Activated CD4-positive, alpha-beta memory T cell treated with anti-CD3 and anti-CD28 coated beads, Interleukin-2, amount 10 ng/mL, durations not matched to agents 7 days and 5 days (primary cell): Measurements from ENCODE around the gene ZFPM1. TPM values are rescaled to one million over a fixed set of nuclear protein-coding genes. Genes with fewer than 3 reads are reported as not detected.

Source experiments
- CTCF ChIA-PET: fragments of 350-600 bp; sonication (Branson Sonifier 250); formaldehyde crosslinking; loops from one replicate; lab custom pipeline; 2021; ENCODE audit warnings: antibody characterized with exemption, inconsistent platforms; lab: Charles Lee
- POLR2A ChIA-PET: fragments of 350-600 bp; sonication (Branson Sonifier 250); formaldehyde crosslinking; loops from one replicate; lab custom pipeline; 2021; ENCODE audit warnings: antibody characterized with exemption; lab: Charles Lee
- DNase-seq: peaks from one replicate; pipeline ENCODE4 v3.0.0-alpha.2; 2020
- H3K27ac Mint-ChIP-seq: one replicate; pipeline ENCODE4 v1.8.0; 2021; ENCODE audit warnings: mild to moderate bottlenecking, mixed read lengths
- H3K27me3 Mint-ChIP-seq: one replicate; pipeline ENCODE4 v1.8.0; 2021; ENCODE audit warnings: mixed read lengths
- H3K36me3 Mint-ChIP-seq: one replicate; pipeline ENCODE4 v1.8.0; 2021; ENCODE audit warnings: low read depth, mixed read lengths
- H3K4me1 Mint-ChIP-seq: one replicate; pipeline ENCODE4 v1.8.0; 2021; ENCODE audit warnings: mixed read lengths
- H3K4me3 Mint-ChIP-seq: one replicate; pipeline ENCODE4 v1.8.0; 2021; ENCODE audit warnings: mild to moderate bottlenecking, mixed read lengths
- H3K9me3 Mint-ChIP-seq: one replicate; pipeline ENCODE4 v1.8.0; 2021; ENCODE audit warnings: mixed read lengths
- total RNA-seq, 2 experiments: library from RNA; stranded (reverse); gene quantifications; one replicate each; pipeline ENCODE4 v1.2.3, GENCODE V29; 2021

Gene ZFPM1
- total RNA-seq, 2 experiments from 2014 or later = 15.4 to 15.7 TPM

DNA sequence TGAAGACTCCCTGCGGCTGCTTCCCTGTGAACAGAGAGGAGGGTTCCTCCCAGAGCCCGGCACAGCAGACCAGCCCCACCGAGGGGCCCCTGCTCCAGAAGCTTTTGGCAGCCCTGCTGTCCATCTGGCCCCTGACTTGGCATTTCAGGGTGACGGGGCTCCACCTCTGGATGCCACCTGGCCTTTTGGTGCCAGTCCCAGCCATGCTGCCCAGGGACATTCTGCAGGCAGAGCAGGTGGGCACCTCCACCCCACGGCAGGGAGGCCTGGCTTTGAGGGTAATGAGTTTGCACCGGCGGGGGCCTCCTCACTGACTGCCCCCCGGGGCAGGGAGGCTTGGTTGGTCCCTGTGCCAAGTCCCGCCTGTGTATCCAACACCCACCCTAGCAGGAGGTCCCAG, 20.3 kb upstream of the ZFPM1 start:
- peaks cover 8% of the 10 kb centered on the region for H3K27me3 Mint-ChIP-seq
- H3K36me3 Mint-ChIP-seq = no peaks in the 10 kb centered on the region
- ChIA-PET CTCF (no interaction called here), POLR2A (interaction anchor here (1.7 kb wide), 1 partner anchor 19 kb away, joined by 3 read pairs; no protein-coding TSS in a partner anchor)
- no peak overlapping the region for H3K4me3 Mint-ChIP-seq
- no peak overlapping the region for H3K27ac Mint-ChIP-seq
- no peaks in the 10 kb centered on the region for H3K9me3 Mint-ChIP-seq
- DNase-seq = no peak
- H3K4me1 Mint-ChIP-seq = peaks cover 7% of the 10 kb centered on the region

DNA sequence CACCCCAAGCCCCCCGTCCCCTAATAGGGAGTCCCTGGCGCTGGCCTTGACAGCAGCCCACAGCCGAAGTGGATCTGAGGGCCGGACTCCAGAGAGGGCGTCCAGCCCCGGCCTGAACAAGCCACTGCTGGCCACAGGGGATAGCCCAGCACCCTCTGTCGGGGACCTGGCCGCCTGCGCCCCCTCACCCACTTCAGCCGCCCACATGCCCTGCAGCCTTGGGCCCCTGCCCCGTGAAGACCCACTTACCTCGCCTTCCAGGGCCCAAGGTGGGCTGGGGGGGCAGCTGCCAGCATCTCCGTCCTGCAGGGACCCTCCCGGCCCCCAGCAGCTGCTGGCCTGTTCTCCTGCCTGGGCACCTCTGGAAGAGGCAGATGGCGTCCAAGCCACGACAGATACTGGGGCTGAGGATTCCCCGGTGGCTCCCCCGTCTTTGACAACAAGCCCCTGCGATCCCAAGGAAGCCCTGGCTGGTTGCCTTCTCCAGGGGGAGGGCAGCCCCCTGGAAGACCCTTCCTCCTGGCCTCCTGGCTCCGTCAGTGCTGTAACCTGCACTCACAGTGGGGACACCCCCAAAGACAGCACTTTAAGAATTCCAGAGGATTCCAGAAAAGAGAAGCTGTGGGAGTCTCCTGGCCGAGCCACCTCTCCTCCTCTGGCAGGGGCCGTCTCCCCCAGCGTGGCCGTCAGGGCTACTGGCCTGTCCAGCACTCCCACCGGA, 19.3 kb upstream of the ZFPM1 start:
- peaks cover 8% of the 10 kb centered on the region for H3K27me3 Mint-ChIP-seq
- POLR2A ChIA-PET = interaction anchor here (1.7 kb wide), 1 partner anchor 18 kb away, joined by 3 read pairs; no protein-coding TSS in a partner anchor
- no peak overlapping the region for H3K4me3 Mint-ChIP-seq
- no peak overlapping the region for H3K27ac Mint-ChIP-seq
- CTCF ChIA-PET = no interaction called here
- no peaks in the 10 kb centered on the region for H3K9me3 Mint-ChIP-seq
- DNase-seq = no peak
- H3K4me1 Mint-ChIP-seq = peaks cover 7% of the 10 kb centered on the region
- no peaks in the 10 kb centered on the region for H3K36me3 Mint-ChIP-seq

DNA sequence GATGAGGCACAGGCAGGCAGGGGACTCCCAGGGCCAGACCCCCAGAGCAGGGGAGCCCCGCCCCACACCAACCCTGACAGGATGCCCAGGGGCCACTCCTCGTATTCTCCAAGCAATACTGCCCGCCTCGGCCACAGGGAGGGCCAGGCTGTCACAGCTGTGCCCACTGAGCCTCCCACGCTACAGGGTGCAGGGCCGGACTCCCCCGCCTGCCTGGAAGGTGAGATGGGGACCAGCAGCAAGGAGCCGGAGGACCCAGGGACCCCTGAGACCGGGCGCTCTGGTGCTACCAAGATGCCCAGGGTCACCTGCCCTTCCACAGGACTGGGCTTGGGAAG, 18.8 kb upstream of the ZFPM1 start:
- no peaks in the 10 kb centered on the region for H3K36me3 Mint-ChIP-seq
- ChIA-PET POLR2A (interaction anchor here (1.7 kb wide), 1 partner anchor 18 kb away, joined by 3 read pairs; no protein-coding TSS in a partner anchor), CTCF (no interaction called here)
- DNase-seq = no peak
- peaks cover 8% of the 10 kb centered on the region for H3K27me3 Mint-ChIP-seq
- H3K4me3 Mint-ChIP-seq = no peak overlapping the region
- H3K9me3 Mint-ChIP-seq = no peaks in the 10 kb centered on the region
- H3K27ac Mint-ChIP-seq = no peak overlapping the region
- H3K4me1 Mint-ChIP-seq = peaks cover 7% of the 10 kb centered on the region

DNA sequence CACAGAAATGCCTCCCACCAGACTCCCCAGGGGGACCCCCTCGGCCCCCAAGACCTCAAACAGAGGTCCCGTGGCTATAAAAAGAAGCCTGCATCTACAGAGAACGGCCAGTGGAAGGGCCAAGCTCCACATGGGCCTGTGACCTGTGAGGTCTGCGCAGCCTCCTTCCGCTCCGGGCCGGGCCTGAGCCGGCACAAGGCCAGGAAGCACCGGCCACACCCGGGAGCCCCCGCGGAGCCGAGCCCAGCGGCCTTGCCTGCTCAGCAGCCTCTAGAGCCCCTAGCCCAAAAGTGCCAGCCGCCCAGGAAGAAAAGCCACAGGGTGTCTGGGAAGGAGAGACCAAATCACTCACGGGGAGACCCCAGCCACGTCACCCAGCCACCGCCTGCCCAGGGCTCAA, 18.3 kb upstream of the ZFPM1 start:
- no peaks in the 10 kb centered on the region for H3K36me3 Mint-ChIP-seq
- ChIA-PET CTCF (no interaction called here), POLR2A (interaction anchor here (1.7 kb wide), 1 partner anchor 17 kb away, joined by 3 read pairs; no protein-coding TSS in a partner anchor)
- H3K27me3 Mint-ChIP-seq = peaks cover 7% of the 10 kb centered on the region
- DNase-seq = no peak
- H3K4me1 Mint-ChIP-seq = peaks cover 6% of the 10 kb centered on the region
- no peak overlapping the region for H3K4me3 Mint-ChIP-seq
- no peaks in the 10 kb centered on the region for H3K9me3 Mint-ChIP-seq
- no peak overlapping the region for H3K27ac Mint-ChIP-seq

DNA sequence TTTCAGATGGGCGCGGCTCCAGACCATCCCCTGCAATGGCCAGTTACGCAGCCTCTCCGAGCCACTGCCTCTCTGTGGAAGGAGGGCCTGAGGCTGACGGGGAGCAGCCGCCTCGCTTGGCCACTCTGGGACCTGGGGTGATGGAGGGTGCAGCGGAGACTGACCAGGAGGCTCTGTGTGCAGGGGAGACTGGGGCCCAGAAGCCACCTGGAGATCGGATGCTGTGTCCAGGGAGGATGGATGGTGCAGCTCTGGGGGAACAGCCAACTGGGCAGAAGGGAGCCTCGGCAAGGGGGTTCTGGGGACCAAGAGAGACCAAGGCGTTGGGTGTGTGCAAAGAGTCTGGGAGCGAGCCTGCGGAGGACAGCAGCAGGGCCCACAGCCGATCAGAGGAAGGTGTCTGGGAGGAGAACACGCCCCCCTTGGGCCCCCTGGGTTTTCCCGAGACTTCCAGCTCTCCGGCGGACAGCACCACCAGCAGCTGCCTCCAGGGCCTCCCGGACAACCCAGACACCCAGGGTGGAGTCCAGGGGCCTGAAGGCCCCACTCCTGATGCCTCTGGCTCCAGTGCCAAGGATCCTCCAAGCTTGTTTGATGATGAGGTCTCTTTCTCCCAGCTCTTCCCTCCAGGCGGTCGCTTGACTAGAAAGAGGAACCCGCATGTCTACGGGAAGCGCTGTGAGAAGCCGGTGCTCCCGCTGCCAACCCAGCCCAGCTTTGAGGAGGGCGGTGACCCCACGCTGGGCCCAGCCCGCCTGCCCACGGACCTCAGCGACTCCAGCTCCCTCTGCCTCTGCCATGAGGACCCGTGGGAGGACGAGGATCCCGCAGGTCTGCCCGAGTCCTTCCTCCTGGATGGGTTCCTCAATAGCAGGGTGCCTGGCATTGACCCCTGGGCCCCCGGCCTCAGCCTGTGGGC, 17.4 kb upstream of the ZFPM1 start:
- no peaks in the 10 kb centered on the region for H3K9me3 Mint-ChIP-seq
- H3K4me3 Mint-ChIP-seq = no peak overlapping the region
- H3K4me1 Mint-ChIP-seq = peaks cover 4% of the 10 kb centered on the region
- H3K27me3 Mint-ChIP-seq = peaks cover 5% of the 10 kb centered on the region
- no peak overlapping the region for H3K27ac Mint-ChIP-seq
- ChIA-PET POLR2A (no interaction called here), CTCF (interaction anchor here (1.1 to 1.6 kb wide), 2 partner anchors 11 to 479 kb away, joined by 3 to 8 read pairs; no protein-coding TSS in a partner anchor)
- no peaks in the 10 kb centered on the region for H3K36me3 Mint-ChIP-seq
- no peak for DNase-seq

DNA sequence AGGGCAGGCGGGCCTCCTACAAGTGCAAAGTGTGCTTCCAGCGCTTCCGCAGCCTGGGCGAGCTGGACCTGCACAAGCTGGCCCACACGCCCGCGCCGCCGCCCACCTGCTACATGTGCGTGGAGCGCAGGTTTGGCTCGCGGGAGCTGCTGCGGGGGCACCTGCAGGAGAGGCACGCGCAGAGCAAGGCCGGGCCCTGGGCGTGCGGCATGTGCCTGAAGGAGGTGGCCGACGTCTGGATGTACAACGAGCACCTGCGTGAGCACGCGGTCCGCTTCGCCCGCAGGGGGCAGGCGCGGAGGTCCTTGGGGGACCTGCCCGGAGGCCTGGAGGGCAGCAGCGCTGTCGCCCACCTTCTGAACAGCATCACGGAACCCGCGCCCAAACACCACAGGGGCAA, 16.3 kb upstream of the ZFPM1 start:
- Mint-ChIP-seq H3K4me1 (peaks cover 1% of the 10 kb centered on the region), H3K4me3 (no peak overlapping the region), H3K27me3 (peaks cover 2% of the 10 kb centered on the region), H3K27ac (no peak overlapping the region), H3K9me3 (no peaks in the 10 kb centered on the region), H3K36me3 (no peaks in the 10 kb centered on the region)
- DNase-seq = no peak
- ChIA-PET CTCF (interaction anchor here (0.8 kb wide), 1 partner anchor 658 kb away, joined by 3 read pairs; no protein-coding TSS in a partner anchor), POLR2A (no interaction called here)

DNA sequence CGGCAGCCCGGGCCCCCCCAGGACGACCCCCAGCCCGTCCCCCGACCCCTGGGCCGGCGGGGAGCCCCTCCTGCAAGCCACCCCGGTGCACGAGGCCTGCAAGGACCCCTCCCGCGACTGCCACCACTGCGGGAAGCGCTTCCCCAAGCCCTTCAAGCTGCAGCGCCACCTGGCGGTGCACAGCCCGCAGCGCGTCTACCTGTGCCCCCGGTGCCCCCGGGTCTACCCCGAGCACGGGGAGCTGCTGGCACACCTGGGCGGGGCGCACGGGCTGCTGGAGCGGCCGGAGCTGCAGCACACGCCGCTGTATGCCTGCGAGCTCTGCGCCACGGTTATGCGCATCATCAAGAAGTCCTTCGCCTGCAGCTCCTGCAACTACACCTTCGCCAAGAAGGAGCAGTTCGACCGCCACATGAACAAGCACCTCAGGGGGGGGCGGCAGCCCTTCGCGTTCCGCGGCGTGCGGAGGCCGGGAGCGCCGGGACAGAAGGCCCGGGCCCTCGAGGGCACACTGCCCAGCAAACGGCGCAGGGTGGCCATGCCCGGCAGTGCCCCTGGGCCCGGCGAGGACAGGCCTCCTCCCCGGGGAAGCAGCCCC, 15.6 kb upstream of the ZFPM1 start:
- DNase-seq = peak; percentile 67
- no peaks in the 10 kb centered on the region for H3K9me3 Mint-ChIP-seq
- ChIA-PET CTCF (interaction anchor here (0.5 to 1.1 kb wide), 7 partner anchors 10 to 658 kb away, joined by 3 to 7 read pairs (median 3); partner anchors contain the start of gene BANP), POLR2A (no interaction called here)
- H3K27ac Mint-ChIP-seq = no peak overlapping the region
- H3K36me3 Mint-ChIP-seq = no peaks in the 10 kb centered on the region
- no peaks in the 10 kb centered on the region for H3K4me1 Mint-ChIP-seq
- no peaks in the 10 kb centered on the region for H3K27me3 Mint-ChIP-seq
- H3K4me3 Mint-ChIP-seq = no peak overlapping the region

DNA sequence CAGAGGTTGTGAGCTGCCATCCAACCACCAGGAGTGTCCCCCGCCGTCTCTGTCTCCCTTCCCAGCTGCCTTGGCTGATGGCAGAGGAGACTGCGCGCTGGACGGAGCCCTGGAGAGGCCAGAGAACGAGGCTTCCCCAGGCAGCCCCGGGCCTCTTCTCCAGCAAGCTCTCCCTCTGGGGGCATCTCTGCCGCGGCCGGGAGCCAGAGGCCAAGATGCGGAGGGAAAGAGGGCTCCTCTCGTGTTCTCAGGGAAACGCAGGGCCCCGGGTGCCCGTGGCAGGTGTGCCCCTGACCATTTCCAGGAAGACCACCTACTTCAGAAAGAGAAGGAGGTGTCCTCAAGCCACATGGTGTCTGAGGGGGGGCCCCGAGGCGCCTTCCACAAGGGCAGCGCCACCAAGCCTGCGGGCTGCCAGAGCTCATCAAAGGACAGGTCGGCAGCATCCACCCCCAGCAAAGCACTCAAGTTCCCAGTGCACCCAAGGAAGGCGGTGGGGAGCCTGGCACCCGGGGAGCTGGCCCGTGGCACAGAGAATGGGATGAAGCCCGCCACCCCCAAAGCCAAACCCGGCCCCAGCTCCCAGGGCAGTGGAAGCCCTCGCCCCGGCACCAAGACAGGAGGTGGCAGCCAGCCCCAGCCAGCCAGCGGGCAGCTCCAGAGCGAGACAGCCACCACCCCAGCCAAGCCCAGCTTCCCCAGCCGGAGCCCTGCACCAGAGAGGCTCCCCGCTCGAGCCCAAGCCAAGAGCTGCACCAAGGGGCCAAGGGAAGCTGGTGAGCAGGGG, 14.8 kb upstream of the ZFPM1 start:
- POLR2A ChIA-PET = no interaction called here
- Mint-ChIP-seq H3K9me3 (no peaks in the 10 kb centered on the region), H3K27ac (no peak overlapping the region), H3K36me3 (no peaks in the 10 kb centered on the region), H3K4me3 (no peak overlapping the region), H3K4me1 (no peaks in the 10 kb centered on the region), H3K27me3 (no peaks in the 10 kb centered on the region)
- CTCF ChIA-PET = interaction anchor here (0.5 to 1.3 kb wide), 8 partner anchors 9 to 659 kb away, joined by 3 to 7 read pairs (median 3); partner anchors contain the start of gene BANP
- DNase-seq = no peak

DNA sequence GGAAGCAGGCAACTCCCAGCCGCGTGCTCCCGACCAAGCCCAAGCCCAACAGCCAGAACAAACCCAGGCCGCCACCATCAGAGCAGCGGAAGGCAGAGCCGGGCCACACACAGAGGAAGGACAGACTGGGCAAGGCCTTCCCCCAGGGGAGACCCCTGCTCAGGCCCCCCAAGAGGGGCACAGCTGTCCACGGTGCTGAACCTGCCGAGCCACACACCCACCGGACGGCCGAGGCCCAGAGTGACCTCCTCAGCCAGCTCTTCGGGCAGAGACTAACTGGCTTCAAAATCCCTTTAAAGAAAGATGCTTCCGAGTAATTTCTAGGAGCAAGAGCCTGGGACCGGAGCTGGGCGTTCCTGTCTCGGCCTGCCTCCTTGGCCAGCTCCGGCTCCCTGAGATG, 14.1 kb upstream of the ZFPM1 start:
- no peak for DNase-seq
- POLR2A ChIA-PET = no interaction called here
- H3K4me3 Mint-ChIP-seq = no peak overlapping the region
- CTCF ChIA-PET = interaction anchor here (0.5 to 1.3 kb wide), 3 partner anchors 39 to 660 kb away, joined by 3 to 4 read pairs (median 4); no protein-coding TSS in a partner anchor
- no peaks in the 10 kb centered on the region for H3K36me3 Mint-ChIP-seq
- no peaks in the 10 kb centered on the region for H3K9me3 Mint-ChIP-seq
- no peaks in the 10 kb centered on the region for H3K4me1 Mint-ChIP-seq
- no peaks in the 10 kb centered on the region for H3K27me3 Mint-ChIP-seq
- H3K27ac Mint-ChIP-seq = no peak overlapping the region

DNA sequence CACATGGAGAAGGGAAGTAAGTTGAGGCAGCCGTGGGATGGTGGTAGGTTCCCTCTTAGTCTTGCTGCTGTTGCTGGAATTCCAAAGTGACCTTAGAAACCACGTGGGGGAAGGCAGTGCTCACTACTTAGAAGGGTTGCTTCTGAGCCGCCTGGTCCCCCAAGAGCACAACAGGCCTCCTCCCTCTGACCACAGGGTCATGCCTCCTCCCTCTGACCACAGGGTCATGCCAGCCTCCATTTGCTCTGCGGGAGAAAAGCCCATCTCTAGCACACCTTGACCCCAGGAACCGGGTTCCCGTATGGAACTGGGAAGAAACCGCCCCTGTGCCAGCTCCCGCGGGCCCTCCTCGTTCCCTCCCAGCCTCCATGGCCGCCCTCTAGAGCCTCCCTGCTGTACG, 13.4 kb upstream of the ZFPM1 start:
- H3K36me3 Mint-ChIP-seq = no peaks in the 10 kb centered on the region
- no peak overlapping the region for H3K27ac Mint-ChIP-seq
- CTCF ChIA-PET = interaction anchor here (1.1 to 1.3 kb wide), 2 partner anchors 38 to 661 kb away, joined by 4 read pairs; no protein-coding TSS in a partner anchor
- no peak for DNase-seq
- H3K4me1 Mint-ChIP-seq = no peaks in the 10 kb centered on the region
- H3K27me3 Mint-ChIP-seq = no peaks in the 10 kb centered on the region
- no peaks in the 10 kb centered on the region for H3K9me3 Mint-ChIP-seq
- POLR2A ChIA-PET = no interaction called here
- no peak overlapping the region for H3K4me3 Mint-ChIP-seq

DNA sequence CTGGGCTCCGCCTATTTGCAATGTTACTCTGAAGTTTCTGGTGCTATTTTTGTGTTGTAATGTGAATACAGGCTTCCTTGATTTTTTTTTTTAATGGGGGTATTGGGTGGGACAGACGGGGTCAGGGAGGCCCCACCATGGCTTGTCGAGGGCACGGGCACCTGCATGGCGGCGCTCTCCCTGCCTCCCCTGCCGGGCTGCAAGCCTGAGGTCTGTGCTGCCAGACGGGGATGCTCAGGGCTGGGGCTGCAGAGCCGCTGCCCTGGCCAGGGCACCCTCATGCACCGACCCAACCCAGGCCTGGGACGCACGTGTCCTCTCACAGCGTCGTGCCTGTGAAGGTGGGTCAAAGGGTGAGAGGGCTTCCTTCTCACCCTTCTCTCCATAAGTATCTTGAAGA, 13.0 kb upstream of the ZFPM1 start:
- CTCF ChIA-PET = no interaction called here
- Mint-ChIP-seq H3K4me3 (no peak overlapping the region), H3K27me3 (no peaks in the 10 kb centered on the region), H3K27ac (no peak overlapping the region), H3K9me3 (no peaks in the 10 kb centered on the region), H3K4me1 (no peaks in the 10 kb centered on the region), H3K36me3 (no peaks in the 10 kb centered on the region)
- POLR2A ChIA-PET = no interaction called here
- DNase-seq = no peak
